ENCODE measurements around the gene CMTM8.

CMTM8 gene

DNA sequence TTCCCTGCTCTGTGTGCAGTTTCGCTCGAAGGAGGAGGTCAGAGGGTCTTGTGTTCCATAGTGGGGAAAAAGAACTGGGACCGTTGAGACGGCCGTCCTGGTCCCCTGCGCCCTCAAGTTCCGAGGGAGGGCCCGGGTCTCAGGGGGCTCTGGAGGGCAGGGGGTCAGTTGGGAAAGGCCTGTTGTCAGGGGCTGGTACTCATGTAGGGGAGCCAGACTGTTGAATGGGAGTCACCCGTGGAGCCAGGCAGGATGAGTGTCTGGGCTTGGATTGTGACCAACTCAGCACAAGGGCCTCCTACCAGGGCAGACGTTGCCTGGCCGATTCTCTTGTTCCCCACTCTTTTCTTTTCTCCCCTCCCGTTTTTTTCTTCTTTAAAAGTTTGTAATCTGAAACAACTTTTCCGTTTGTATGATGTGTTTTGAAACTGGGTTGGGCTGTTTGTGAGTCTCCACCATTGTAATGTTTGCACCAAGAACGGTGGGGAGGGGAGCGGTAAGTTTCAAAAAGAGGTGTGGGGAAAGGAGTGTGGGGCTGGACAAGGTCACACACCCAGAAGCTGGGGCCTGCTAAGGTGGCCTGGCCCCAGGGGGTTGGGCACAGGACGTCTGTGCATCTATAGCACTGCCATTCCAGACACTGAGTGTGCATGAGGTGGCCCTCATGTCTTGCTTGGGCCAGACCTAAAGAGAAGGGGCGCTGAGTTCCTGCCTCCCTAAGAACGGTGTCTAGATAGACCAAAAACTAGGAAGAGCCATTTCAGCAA is 154.2 kb downstream of the CMTM8 start:
- Histone ChIP-seq H3K27me3 (ENCODE audit: insufficient read depth, low read depth) (no peaks in the 10 kb centered on the region), H3K4me1 (ENCODE audit: low read depth, poor library complexity, severe bottlenecking) (peaks cover 32% of the 10 kb centered on the region), H3K36me3 (ENCODE audit: insufficient read depth) (no peaks in the 10 kb centered on the region), H3K27ac (peak overlapping the region; percentile 28), H3K4me3 (IDR thresholded peaks at IDR 0.05; ENCODE audit: insufficient read depth, low read depth, low read length) (peak overlapping the region; percentile 29), H3K79me2 (ENCODE audit: insufficient read depth, low read depth) (peaks cover 44% of the 10 kb centered on the region), H4K20me1 (ENCODE audit: insufficient read depth) (no peaks in the 10 kb centered on the region; the same call in 1 of the 2 replicates), H2AFZ (ENCODE audit: low read depth) (peak overlapping the region; percentile 49; the same call in 1 of the 2 replicates), H3K9ac (peak overlapping the region; percentile 53), H3K4me2 (peak overlapping the region; percentile 71)
- no peak for TF ChIP-seq CTCF (conservative IDR thresholded peaks at IDR 0.05; ENCODE audit: low read depth, low read length)

DNA sequence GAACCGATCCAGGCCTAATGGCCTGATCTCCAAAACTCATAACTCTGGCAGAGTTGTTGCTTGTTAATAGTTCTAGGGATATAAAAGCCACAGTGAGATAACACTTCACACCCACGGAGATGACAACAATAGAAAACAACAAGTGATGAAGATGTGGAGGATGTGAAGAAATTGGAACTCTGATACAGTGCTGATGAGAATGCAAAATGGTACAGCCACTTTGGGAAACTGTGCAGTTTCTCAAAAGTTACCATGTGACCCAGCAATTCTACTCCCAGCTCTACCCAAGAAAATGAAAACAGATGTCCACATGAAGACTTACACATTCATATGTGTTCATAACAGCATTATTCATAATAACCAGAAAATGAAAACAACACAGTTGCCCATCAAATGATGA is 157.0 kb downstream of the CMTM8 start:
- Histone ChIP-seq H3K27me3 (ENCODE audit: insufficient read depth, low read depth) (no peaks in the 10 kb centered on the region), H3K27ac (no peak overlapping the region), H3K79me2 (ENCODE audit: insufficient read depth, low read depth) (peaks cover 66% of the 10 kb centered on the region), H3K4me2 (no peak overlapping the region), H3K36me3 (ENCODE audit: insufficient read depth) (no peaks in the 10 kb centered on the region), H3K4me3 (IDR thresholded peaks at IDR 0.05; ENCODE audit: insufficient read depth, low read depth, low read length) (no peak overlapping the region), H4K20me1 (ENCODE audit: insufficient read depth) (no peaks in the 10 kb centered on the region; the same call in 1 of the 2 replicates), H2AFZ (ENCODE audit: low read depth) (no peak overlapping the region), H3K4me1 (ENCODE audit: low read depth, poor library complexity, severe bottlenecking) (peaks cover 54% of the 10 kb centered on the region), H3K9ac (no peak overlapping the region)
- no peak for TF ChIP-seq CTCF (conservative IDR thresholded peaks at IDR 0.05; ENCODE audit: low read depth, low read length)

- no peak for TF ChIP-seq CTCF (conservative IDR thresholded peaks at IDR 0.05; ENCODE audit: low read depth, low read length)
- Histone ChIP-seq H2AFZ (ENCODE audit: low read depth) (no peak overlapping the region), H3K9ac (no peak overlapping the region), H3K27me3 (ENCODE audit: insufficient read depth, low read depth) (no peaks in the 10 kb centered on the region), H3K27ac (no peak overlapping the region), H3K36me3 (ENCODE audit: insufficient read depth) (no peaks in the 10 kb centered on the region), H4K20me1 (ENCODE audit: insufficient read depth) (no peaks in the 10 kb centered on the region; the same call in 1 of the 2 replicates), H3K4me2 (no peak overlapping the region), H3K4me3 (IDR thresholded peaks at IDR 0.05; ENCODE audit: insufficient read depth, low read depth, low read length) (no peak overlapping the region), H3K79me2 (ENCODE audit: insufficient read depth, low read depth) (peaks cover 82% of the 10 kb centered on the region), H3K4me1 (ENCODE audit: low read depth, poor library complexity, severe bottlenecking) (peaks cover 70% of the 10 kb centered on the region)
Observed at GRCh38 chr3:32397941-32398340, 159.5 kb downstream of the CMTM8 start.

GRCh38 chr3:32398531-32398930 is 160.1 kb downstream of the CMTM8 start:
- H4K20me1 ChIP-seq (ENCODE audit: insufficient read depth): no peaks in the 10 kb centered on the region; the same call in 1 of the 2 replicates
- H3K4me3 ChIP-seq (IDR thresholded peaks at IDR 0.05; ENCODE audit: insufficient read depth, low read depth, low read length): no peak overlapping the region
- no peak for TF ChIP-seq CTCF (conservative IDR thresholded peaks at IDR 0.05; ENCODE audit: low read depth, low read length)
- H3K79me2 ChIP-seq (ENCODE audit: insufficient read depth, low read depth): peaks cover 82% of the 10 kb centered on the region
- H3K36me3 ChIP-seq (ENCODE audit: insufficient read depth): no peaks in the 10 kb centered on the region
- H3K4me1 ChIP-seq (ENCODE audit: low read depth, poor library complexity, severe bottlenecking): peaks cover 69% of the 10 kb centered on the region
- no peak overlapping the region for H3K9ac ChIP-seq
- H3K4me2 ChIP-seq: no peak overlapping the region
- H2AFZ ChIP-seq (ENCODE audit: low read depth): no peak overlapping the region
- no peak overlapping the region for H3K27ac ChIP-seq
- H3K27me3 ChIP-seq (ENCODE audit: insufficient read depth, low read depth): no peaks in the 10 kb centered on the region

Measured in KMS-11 (cell line).